ENCODE results near the gene CEP250. TPM values are rescaled to one million over a fixed set of nuclear protein-coding genes. Genes with fewer than 3 reads are reported as not detected.

CEP250 gene
- total RNA-seq, 2 experiments from 2014 or later, result 31.6 to 74.4 TPM

- intact Hi-C loops (cut with micrococcal nuclease; ENCODE audit: unreplicated experiment), result loop anchor here (1.0 to 5.0 kb wide), 5 partner anchors 39 to 423 kb away; partner anchors contain the start of genes NFS1 and ROMO1
- H3K27ac ChIP-seq (ENCODE audit: low read depth, low read length, poor library complexity, severe bottlenecking), result no peak overlapping the region
- POLR2A ChIA-PET, result interaction anchor here (0.8 to 1.7 kb wide), 4 partner anchors 8 to 73 kb away, joined by 3 to 4 read pairs (median 4); partner anchors contain the start of gene CEP250
Measured at GRCh38 chr20:35463455-35464300, 8.3 kb downstream of the CEP250 start.

DNA sequence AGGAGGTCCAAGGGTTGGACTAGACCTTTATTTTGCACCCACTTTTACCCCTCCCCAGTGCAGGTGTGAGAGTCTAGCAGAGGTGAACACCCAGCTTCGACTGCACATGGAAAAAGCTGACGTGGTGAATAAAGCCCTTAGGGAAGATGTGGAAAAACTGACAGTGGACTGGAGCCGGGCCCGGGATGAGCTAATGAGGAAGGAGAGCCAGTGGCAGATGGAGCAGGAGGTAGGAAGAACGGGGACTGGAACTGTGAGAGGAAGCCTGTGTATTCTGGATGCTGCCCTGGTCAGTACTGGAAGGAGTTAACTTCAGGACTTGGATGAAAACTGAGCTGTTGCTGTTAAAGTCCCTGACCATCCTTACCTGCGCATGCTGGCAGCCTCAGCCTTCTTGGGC is 10.6 kb downstream of the CEP250 start:
- peaks cover 22% of the 10 kb centered on the region for H3K4me1 ChIP-seq (ENCODE audit: insufficient read depth, low read length, poor library complexity, severe bottlenecking)
- BruUV-seq (replicated peaks), result no TSS peak
- DNase-seq (ENCODE audit: low spot score), result no peak
- ChIA-PET POLR2A (interaction anchor here (0.5 to 1.1 kb wide), 6 partner anchors 9 to 182 kb away, joined by 3 to 4 read pairs (median 3); no protein-coding TSS in a partner anchor), CTCF (ENCODE audit: unreplicated experiment) (no interaction called here)
- no peaks in the 10 kb centered on the region for H3K79me2 ChIP-seq (ENCODE audit: insufficient read depth, low read depth, low read length)
- TF ChIP-seq EZH2phosphoT487 (IDR thresholded peaks at IDR 0.05; ENCODE audit: borderline replicate concordance, low read depth, low read length), result no peak
- TF ChIP-seq, protein P1, sequence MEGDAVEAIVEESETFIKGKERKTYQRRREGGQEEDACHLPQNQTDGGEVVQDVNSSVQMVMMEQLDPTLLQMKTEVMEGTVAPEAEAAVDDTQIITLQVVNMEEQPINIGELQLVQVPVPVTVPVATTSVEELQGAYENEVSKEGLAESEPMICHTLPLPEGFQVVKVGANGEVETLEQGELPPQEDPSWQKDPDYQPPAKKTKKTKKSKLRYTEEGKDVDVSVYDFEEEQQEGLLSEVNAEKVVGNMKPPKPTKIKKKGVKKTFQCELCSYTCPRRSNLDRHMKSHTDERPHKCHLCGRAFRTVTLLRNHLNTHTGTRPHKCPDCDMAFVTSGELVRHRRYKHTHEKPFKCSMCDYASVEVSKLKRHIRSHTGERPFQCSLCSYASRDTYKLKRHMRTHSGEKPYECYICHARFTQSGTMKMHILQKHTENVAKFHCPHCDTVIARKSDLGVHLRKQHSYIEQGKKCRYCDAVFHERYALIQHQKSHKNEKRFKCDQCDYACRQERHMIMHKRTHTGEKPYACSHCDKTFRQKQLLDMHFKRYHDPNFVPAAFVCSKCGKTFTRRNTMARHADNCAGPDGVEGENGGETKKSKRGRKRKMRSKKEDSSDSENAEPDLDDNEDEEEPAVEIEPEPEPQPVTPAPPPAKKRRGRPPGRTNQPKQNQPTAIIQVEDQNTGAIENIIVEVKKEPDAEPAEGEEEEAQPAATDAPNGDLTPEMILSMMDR (conservative IDR thresholded peaks at IDR 0.05; ENCODE audit: low read length), result no peak
- no peak overlapping the region for H3K4me2 ChIP-seq (ENCODE audit: low read length)
- no peaks in the 10 kb centered on the region for H3K9me2 ChIP-seq (ENCODE audit: insufficient read depth, low read length)
- H3K4me3 ChIP-seq (ENCODE audit: low read depth, low read length, poor library complexity, severe bottlenecking), result no peak overlapping the region
- no peak overlapping the region for H3K27ac ChIP-seq (ENCODE audit: low read depth, low read length, poor library complexity, severe bottlenecking)
- intact Hi-C loops (cut with micrococcal nuclease; ENCODE audit: unreplicated experiment), result no loop called here
- H4K20me1 ChIP-seq (ENCODE audit: insufficient read depth, low read length), result no peaks in the 10 kb centered on the region
- no peak overlapping the region for H2AFZ ChIP-seq (ENCODE audit: low read length)
- H3K36me3 ChIP-seq (ENCODE audit: insufficient read depth, low read length), result peaks cover 36% of the 10 kb centered on the region; the same call in 1 of the 2 replicates
- no peaks in the 10 kb centered on the region for H3K9me3 ChIP-seq (ENCODE audit: low read length)

More at GRCh38 chr20:35463455-35464300, 8.3 kb downstream of the CEP250 start:
- CTCF ChIA-PET (ENCODE audit: unreplicated experiment), result interaction anchor here (1.0 to 1.6 kb wide), 2 partner anchors 9 to 35 kb away, joined by 3 read pairs; no protein-coding TSS in a partner anchor
- H3K4me2 ChIP-seq (ENCODE audit: low read length), result no peak overlapping the region
- no peak overlapping the region for H2AFZ ChIP-seq (ENCODE audit: low read length)
- no peak for TF ChIP-seq EZH2phosphoT487 (IDR thresholded peaks at IDR 0.05; ENCODE audit: borderline replicate concordance, low read depth, low read length)
- TF ChIP-seq, protein P1 (conservative IDR thresholded peaks at IDR 0.05; ENCODE audit: low read length), result peak; percentile 98
- peaks cover 33% of the 10 kb centered on the region; the same call in 1 of the 2 replicates for H3K36me3 ChIP-seq (ENCODE audit: insufficient read depth, low read length)
- H3K4me3 ChIP-seq (ENCODE audit: low read depth, low read length, poor library complexity, severe bottlenecking), result no peak overlapping the region
- no peaks in the 10 kb centered on the region for H3K79me2 ChIP-seq (ENCODE audit: insufficient read depth, low read depth, low read length)
- H4K20me1 ChIP-seq (ENCODE audit: insufficient read depth, low read length), result no peaks in the 10 kb centered on the region
- BruUV-seq (replicated peaks), result no TSS peak
- peak; percentile 80 for DNase-seq (ENCODE audit: low spot score)
- H3K9me3 ChIP-seq (ENCODE audit: low read length), result no peaks in the 10 kb centered on the region
- H3K9me2 ChIP-seq (ENCODE audit: insufficient read depth, low read length), result no peaks in the 10 kb centered on the region
- H3K4me1 ChIP-seq (ENCODE audit: insufficient read depth, low read length, poor library complexity, severe bottlenecking), result peaks cover 22% of the 10 kb centered on the region

Data from OCI-LY7 (cell line).